ENCODE results near the gene CEP78. TPM values are rescaled to one million over a fixed set of nuclear protein-coding genes. Genes with fewer than 3 reads are reported as not detected.

Gene CEP78
- total RNA-seq, 4 donors from 2014 or later, result 5.7 to 10.3 (median 9.9) TPM

DNA sequence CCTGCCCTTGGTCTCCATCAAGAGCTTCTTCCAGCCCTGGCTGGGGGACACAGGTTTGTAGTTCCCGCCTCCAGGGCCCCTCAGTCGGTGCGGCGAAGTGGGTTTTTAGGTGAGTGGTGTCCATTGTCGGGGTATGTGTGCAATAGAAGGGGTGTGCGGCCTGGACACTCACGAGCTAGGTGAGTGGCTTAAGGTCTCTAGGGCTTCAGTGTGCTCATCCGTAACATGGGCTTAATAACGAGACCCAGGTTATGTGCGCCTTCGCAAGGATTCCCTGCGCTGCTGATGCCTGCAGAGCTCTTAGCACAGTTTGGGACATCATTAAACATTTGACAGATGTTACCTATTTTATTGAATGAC lies 656 bp downstream of the CEP78 start:
- no peak for TF ChIP-seq CTCF (IDR thresholded peaks at IDR 0.05; ENCODE audit: low read depth)

DNA sequence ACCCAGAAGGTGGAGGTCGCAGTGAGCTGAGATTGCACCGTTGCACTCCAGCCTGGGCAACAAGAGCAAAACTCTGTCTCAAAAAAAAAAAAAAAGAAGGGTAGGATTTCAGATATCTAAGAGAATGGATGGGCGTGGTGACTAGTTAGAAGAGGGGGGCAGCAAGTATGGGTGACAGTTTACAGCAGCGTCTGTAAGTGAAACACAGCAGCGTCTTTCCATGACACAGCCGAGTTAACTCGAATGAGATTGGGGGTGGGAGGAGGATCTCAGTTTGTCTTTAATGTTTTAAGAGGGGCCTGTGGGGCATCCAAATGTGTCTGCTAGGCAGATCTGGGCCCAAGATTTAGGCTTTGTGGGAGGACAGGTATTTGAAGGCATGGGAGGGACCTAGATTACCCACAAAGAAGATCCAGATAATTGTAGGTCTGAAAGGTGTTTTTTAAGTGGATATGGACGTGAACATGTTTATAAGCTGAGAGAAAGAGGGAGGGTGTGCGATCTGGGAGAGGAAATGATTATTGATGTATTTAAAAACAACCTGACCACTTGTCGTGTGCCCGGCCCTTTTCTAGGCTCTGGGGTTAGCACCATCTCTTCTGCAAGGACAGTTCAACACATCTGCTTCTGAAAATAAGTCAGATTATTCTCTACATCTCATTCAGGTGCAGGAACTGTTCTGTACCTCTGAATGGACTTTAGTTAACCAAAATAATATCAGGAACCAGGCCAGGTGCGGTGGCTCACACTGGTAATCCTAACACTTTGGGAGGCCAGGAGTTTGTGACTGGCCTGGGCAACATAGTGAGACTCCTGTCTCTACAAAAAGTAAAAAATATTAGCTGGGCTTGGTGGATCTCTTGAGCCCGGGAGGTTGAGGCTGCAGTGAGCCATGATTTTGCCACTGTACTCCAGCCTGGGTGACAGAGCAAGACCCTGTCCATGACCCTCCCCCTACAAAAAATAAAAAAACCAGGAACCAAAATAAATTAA lies 2.5 kb downstream of the CEP78 start:
- TF ChIP-seq CTCF (IDR thresholded peaks at IDR 0.05; ENCODE audit: low read depth), result no peak

- TF ChIP-seq CTCF (IDR thresholded peaks at IDR 0.05; ENCODE audit: low read depth), result no peak
These were observed 3.6 kb downstream of the CEP78 start for GRCh38 chr9:78239506-78239905.

DNA sequence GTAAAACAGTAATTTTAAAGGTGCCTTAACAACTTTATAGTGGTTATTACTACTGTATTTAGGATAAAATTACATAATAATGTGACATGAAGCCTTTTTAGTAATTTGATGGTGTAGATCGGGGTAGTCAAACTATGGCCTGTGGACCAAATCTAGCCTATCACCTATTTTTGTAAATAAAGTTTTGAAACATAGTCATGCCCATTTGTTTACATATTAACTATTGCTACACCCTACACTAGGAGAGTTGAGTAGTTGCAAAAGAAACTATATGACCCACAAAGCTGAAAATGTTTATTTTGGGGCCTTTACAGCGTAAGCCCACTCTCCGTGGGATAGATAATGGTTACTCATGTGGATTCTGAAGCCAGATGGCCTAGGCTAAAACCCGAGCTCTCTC lies 6.2 kb downstream of the CEP78 start:
- TF ChIP-seq CTCF (IDR thresholded peaks at IDR 0.05; ENCODE audit: low read depth), result no peak

GRCh38 chr9:78243130-78243529 lies 7.3 kb downstream of the CEP78 start:
- no peak for TF ChIP-seq CTCF (IDR thresholded peaks at IDR 0.05; ENCODE audit: low read depth)

- no peak for TF ChIP-seq CTCF (IDR thresholded peaks at IDR 0.05; ENCODE audit: low read depth)
These were observed 9.5 kb downstream of the CEP78 start for GRCh38 chr9:78245401-78245800.

DNA sequence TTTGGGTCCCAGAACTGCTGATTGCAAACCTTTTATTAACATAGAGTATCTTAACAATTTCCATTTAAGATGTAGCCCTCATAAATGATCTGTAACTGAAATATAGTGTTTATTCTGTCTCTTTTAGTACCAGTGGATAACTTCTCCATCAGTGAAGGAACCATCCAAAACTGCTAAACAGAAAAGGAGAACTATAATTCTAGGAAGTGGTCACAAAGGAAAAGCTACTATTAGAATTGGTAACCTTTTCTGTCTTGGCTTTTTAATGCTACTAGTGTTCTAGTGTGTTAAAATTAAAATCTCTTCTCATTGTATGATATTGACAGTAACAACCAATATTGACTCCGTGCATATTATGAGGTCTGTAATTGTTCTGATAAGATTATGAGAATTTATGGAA lies 12.8 kb downstream of the CEP78 start:
- TF ChIP-seq CTCF (IDR thresholded peaks at IDR 0.05; ENCODE audit: low read depth), result no peak

All from subcutaneous adipose tissue (tissue), 4 donors.